BE2C (cell line): ENCODE results near the gene CLEC10A.
A peak's percentile ranks its signal among the peaks of the same experiment; 100 is the strongest.

ENCODE experiments used
- DNase-seq: peaks from one replicate; pipeline ENCODE4 v3.0.0-alpha.2; 2020
- H3K27me3 ChIP-seq: fragments of 250-450 bp; sonication (Bioruptor Pico); 2 replicates; pipeline ENCODE4 v1.5.1; 2020; ENCODE audit warnings: mild to moderate bottlenecking
- H3K36me3 ChIP-seq: fragments of 250-450 bp; sonication (Bioruptor Pico); 2 replicates; pipeline ENCODE4 v1.5.1; 2020; ENCODE audit warnings: mild to moderate bottlenecking
- H3K4me1 ChIP-seq: fragments of 250-450 bp; sonication (Bioruptor Pico); 2 replicates; pipeline ENCODE4 v1.5.1; 2020
- H3K4me3 ChIP-seq: 2 replicates; pipeline ENCODE4 v1.5.1; 2011; ENCODE audit warnings: low read depth, low read length
- H3K9me3 ChIP-seq: fragments of 250-450 bp; sonication (Bioruptor Pico); 2 replicates; pipeline ENCODE4 v1.5.1; 2020
- TF ChIP-seq, protein P1 (sequence below): IDR thresholded peaks from 2 replicates; pipeline ENCODE4 v1.5.1; 2012; ENCODE audit warnings: mild to moderate bottlenecking, low read depth, low read length

CLEC10A gene

GRCh38 chr17:7042501-7043181 is 37.4 kb downstream of the CLEC10A start:
- H3K36me3 ChIP-seq: no peaks in the 10 kb centered on the region
- H3K4me1 ChIP-seq: no peaks in the 10 kb centered on the region
- no peaks in the 10 kb centered on the region for H3K9me3 ChIP-seq
- TF ChIP-seq, protein P1, sequence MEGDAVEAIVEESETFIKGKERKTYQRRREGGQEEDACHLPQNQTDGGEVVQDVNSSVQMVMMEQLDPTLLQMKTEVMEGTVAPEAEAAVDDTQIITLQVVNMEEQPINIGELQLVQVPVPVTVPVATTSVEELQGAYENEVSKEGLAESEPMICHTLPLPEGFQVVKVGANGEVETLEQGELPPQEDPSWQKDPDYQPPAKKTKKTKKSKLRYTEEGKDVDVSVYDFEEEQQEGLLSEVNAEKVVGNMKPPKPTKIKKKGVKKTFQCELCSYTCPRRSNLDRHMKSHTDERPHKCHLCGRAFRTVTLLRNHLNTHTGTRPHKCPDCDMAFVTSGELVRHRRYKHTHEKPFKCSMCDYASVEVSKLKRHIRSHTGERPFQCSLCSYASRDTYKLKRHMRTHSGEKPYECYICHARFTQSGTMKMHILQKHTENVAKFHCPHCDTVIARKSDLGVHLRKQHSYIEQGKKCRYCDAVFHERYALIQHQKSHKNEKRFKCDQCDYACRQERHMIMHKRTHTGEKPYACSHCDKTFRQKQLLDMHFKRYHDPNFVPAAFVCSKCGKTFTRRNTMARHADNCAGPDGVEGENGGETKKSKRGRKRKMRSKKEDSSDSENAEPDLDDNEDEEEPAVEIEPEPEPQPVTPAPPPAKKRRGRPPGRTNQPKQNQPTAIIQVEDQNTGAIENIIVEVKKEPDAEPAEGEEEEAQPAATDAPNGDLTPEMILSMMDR: no peak
- H3K27me3 ChIP-seq: peaks cover 37% of the 10 kb centered on the region
- DNase-seq: no peak
- H3K4me3 ChIP-seq: no peak overlapping the region

- H3K4me1 ChIP-seq: no peaks in the 10 kb centered on the region
- no peak for DNase-seq
- H3K36me3 ChIP-seq: no peaks in the 10 kb centered on the region
- H3K4me3 ChIP-seq: no peak overlapping the region
- no peaks in the 10 kb centered on the region for H3K9me3 ChIP-seq
- peaks cover 37% of the 10 kb centered on the region for H3K27me3 ChIP-seq
- TF ChIP-seq, protein P1: no peak
Measured at GRCh38 chr17:7041607-7042500, 38.2 kb downstream of the CLEC10A start.

GRCh38 chr17:7039832-7040231 is 40.2 kb downstream of the CLEC10A start:
- Histone ChIP-seq H3K4me3 (no peak overlapping the region), H3K27me3 (peaks cover 25% of the 10 kb centered on the region), H3K9me3 (no peaks in the 10 kb centered on the region), H3K4me1 (no peaks in the 10 kb centered on the region), H3K36me3 (no peaks in the 10 kb centered on the region)
- TF ChIP-seq, protein P1: no peak
- no peak for DNase-seq

DNA sequence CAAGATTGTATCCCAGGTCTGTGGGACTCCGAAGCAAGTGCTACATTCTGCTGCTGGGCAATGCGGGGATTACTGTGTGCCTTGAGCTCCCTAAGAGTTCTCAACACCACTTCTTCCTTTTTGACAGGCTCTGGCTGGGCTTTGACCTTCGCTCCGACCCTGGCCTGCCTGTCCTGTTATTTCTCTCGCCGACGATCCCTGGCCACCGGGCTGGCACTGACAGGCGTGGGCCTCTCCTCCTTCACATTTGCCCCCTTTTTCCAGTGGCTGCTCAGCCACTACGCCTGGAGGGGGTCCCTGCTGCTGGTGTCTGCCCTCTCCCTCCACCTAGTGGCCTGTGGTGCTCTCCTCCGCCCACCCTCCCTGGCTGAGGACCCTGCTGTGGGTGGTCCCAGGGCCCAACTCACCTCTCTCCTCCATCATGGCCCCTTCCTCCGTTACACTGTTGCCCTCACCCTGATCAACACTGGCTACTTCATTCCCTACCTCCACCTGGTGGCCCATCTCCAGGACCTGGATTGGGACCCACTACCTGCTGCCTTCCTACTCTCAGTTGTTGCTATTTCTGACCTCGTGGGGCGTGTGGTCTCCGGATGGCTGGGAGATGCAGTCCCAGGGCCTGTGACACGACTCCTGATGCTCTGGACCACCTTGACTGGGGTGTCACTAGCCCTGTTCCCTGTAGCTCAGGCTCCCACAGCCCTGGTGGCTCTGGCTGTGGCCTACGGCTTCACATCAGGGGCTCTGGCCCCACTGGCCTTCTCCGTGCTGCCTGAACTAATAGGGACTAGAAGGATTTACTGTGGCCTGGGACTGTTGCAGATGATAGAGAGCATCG is 41.8 kb downstream of the CLEC10A start:
- H3K4me3 ChIP-seq: no peak overlapping the region
- no peaks in the 10 kb centered on the region for H3K9me3 ChIP-seq

GRCh38 chr17:7035591-7036368 is 44.3 kb downstream of the CLEC10A start, which contains the start of gene SLC16A13:
Gene SLC16A13, plus strand, starts transcription at chr17:7036015. Its CDS starts 368 bp downstream, at chr17:7036383.
- DNase-seq: peak; percentile 86
- Histone ChIP-seq H3K9me3 (no peaks in the 10 kb centered on the region), H3K36me3 (no peaks in the 10 kb centered on the region), H3K4me1 (no peaks in the 10 kb centered on the region), H3K27me3 (no peaks in the 10 kb centered on the region), H3K4me3 (peak within 1 kb of the TSS; percentile 66)
- TF ChIP-seq, protein P1: no peak

More for the DNA sequence above, 41.8 kb downstream of the CLEC10A start:
- TF ChIP-seq, protein P1: 0 out of 2 replicates have a peak, but pooled peaks have one; percentile 18
- no peaks in the 10 kb centered on the region for H3K36me3 ChIP-seq
- H3K4me1 ChIP-seq: no peaks in the 10 kb centered on the region
- no peak for DNase-seq
- H3K27me3 ChIP-seq: peaks cover 13% of the 10 kb centered on the region
